ENCODE data around the gene DLX1. TPM values are rescaled to one million over a fixed set of nuclear protein-coding genes. Genes with fewer than 3 reads are reported as not detected.

DLX1 gene
- total and polyA plus RNA-seq, 2 experiments from 2014 or later: 3.8 to 9.5 TPM

DNA sequence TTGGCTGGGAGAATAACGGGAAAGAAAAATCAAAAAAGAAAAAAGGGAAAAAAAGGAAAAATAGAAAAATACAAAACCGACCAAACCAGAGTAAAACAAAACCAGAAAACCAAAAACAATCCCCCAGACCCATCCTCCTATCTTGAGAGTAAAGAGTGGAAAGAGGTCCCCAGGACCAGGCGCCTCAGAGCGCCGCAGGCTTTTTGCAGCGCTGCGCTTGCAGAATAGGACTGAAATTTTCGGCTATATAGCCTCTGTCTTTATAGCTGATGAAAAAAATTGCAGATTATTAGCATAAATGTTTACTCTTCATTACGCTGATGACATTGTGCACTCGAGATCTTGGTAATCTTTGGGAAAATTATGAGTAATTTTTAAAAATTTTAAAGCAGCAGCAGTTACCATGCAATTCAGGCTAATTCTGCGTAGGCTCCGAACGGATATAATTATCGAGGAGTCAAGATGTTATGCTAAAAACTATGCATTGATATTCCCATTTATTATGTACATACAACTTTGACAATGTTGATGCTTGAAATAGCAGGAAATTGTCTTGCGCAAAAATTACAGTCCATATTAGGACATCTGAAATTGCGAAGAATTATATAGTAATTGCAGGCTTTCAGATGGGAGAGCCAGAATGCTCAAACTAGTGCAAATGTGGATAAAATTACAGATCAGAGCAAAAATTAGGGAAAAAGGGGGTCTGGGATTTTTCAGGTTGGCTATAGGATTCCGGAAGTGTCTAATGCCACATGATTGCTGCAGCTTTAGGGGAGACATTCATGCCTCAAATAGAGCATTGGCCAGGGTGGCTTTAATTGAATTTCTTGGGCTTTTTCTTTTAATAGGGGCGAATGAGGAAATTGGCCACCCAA is 8.3 kb downstream of the DLX1 start:
- peaks cover 11% of the 10 kb centered on the region for H3K79me2 ChIP-seq (ENCODE audit: insufficient read depth)
- peak overlapping the region; percentile 98 for H3K9ac ChIP-seq
- in situ Hi-C loops (cut with MboI): no loop called here
- H3K27ac ChIP-seq: no peak overlapping the region
- no peaks in the 10 kb centered on the region for H3K9me3 ChIP-seq (ENCODE audit: low read depth)
- H3F3A ChIP-seq (ENCODE audit: insufficient read depth): peaks cover 20% of the 10 kb centered on the region
- H3K4me3 ChIP-seq: peak overlapping the region; percentile 90
- no peak for DNase-seq
- TF ChIP-seq EZH2 (IDR thresholded peaks at IDR 0.05; ENCODE audit: insufficient read depth, poor library complexity, severe bottlenecking): peak; percentile 1
- 0 out of 2 replicates have a peak, but pooled peaks have one; percentile 26 for TF ChIP-seq EZH2phosphoT487 (IDR thresholded peaks at IDR 0.05; ENCODE audit: insufficient read depth, low read depth)
- no peaks in the 10 kb centered on the region for H3K9me2 ChIP-seq (ENCODE audit: insufficient read depth)
- no peaks in the 10 kb centered on the region for H3K36me3 ChIP-seq (ENCODE audit: low read depth)
- peaks cover 33% of the 10 kb centered on the region for H3K4me1 ChIP-seq (ENCODE audit: insufficient read depth)
- H3K27me3 ChIP-seq (replicated peaks; ENCODE audit: insufficient read depth): peaks cover 11% of the 10 kb centered on the region; the same call in 1 of the 2 replicates
- H4K20me1 ChIP-seq (ENCODE audit: insufficient read depth): no peaks in the 10 kb centered on the region
- 0 out of 2 replicates have a peak overlapping the region, but pooled peaks have one; percentile 9 for H2AFZ ChIP-seq
- 39 to 42% methylated on average over 18 of the region's 18 CpGs for WGBS, 2 experiments (ENCODE audit: low coverage in 1 of 2, low lambda C conversion rate in 2 of 2, missing lambda C conversion rate in 2 of 2)
- peak overlapping the region; percentile 99 for H3K4me2 ChIP-seq (ENCODE audit: unreplicated experiment)

DNA sequence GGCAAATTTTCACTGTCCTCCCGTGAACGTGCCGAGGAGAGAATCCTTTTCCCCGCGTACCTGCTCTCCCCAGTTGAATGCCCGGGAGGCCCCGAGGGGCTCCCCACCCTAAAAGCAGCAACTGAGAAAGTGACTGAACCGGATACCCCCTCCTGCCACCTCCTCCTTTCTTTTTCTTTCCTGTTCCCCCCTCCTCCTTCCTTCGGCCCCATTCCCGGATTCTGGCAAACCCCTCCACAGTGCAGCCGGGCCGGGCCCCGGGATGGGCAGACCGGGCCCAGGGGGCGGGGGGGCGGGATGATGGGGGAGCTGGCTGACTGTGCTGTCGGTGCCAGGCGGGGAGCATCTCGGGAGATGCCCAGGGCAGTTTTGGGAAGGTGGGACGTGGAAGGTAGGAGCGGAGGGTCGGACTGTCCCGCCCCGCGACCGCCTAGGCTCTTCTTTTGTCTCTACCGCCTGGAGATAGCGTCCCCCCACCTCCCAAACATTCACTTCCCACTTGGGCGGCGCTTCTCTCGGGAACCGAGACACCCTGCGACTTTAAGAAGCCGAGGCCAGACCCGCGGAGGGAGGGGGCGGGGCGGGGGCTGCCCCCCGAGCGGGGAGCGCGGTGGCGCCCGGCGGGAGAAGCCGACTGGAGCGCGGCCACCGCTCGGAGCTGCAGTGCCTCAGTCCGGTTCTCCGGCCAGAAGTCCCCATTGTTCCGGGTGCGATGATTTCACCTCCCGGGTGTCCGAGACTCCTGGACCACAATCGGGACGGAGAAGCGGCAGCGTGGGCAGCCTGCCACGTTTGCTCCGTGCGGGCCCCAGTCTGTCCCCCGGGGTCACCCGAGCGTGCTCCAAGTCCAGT is 9.2 kb downstream of the DLX1 start:
- peak; percentile 72 for DNase-seq
- peak overlapping the region; percentile 98 for H3K27ac ChIP-seq
- no peaks in the 10 kb centered on the region for H3K9me2 ChIP-seq (ENCODE audit: insufficient read depth)
- peaks cover 11% of the 10 kb centered on the region; the same call in 1 of the 2 replicates for H3K27me3 ChIP-seq (replicated peaks; ENCODE audit: insufficient read depth)
- H3K4me2 ChIP-seq (ENCODE audit: unreplicated experiment): peak overlapping the region; percentile 99
- no peaks in the 10 kb centered on the region for H4K20me1 ChIP-seq (ENCODE audit: insufficient read depth)
- H3K9ac ChIP-seq: peak overlapping the region; percentile 98
- in situ Hi-C loops (cut with MboI): no loop called here
- TF ChIP-seq EZH2phosphoT487 (IDR thresholded peaks at IDR 0.05; ENCODE audit: insufficient read depth, low read depth): no peak
- 4 to 7% methylated on average over 38 to 59 of the region's 66 CpGs for WGBS, 2 experiments (ENCODE audit: low coverage in 1 of 2, low lambda C conversion rate in 2 of 2, missing lambda C conversion rate in 2 of 2)
- H2AFZ ChIP-seq: peak overlapping the region; percentile 80
- peak overlapping the region; percentile 90 for H3K4me3 ChIP-seq
- no peaks in the 10 kb centered on the region for H3K9me3 ChIP-seq (ENCODE audit: low read depth)
- H3K79me2 ChIP-seq (ENCODE audit: insufficient read depth): peaks cover 6% of the 10 kb centered on the region
- H3K36me3 ChIP-seq (ENCODE audit: low read depth): no peaks in the 10 kb centered on the region
- H3F3A ChIP-seq (ENCODE audit: insufficient read depth): peaks cover 23% of the 10 kb centered on the region
- peaks cover 39% of the 10 kb centered on the region for H3K4me1 ChIP-seq (ENCODE audit: insufficient read depth)

DNA sequence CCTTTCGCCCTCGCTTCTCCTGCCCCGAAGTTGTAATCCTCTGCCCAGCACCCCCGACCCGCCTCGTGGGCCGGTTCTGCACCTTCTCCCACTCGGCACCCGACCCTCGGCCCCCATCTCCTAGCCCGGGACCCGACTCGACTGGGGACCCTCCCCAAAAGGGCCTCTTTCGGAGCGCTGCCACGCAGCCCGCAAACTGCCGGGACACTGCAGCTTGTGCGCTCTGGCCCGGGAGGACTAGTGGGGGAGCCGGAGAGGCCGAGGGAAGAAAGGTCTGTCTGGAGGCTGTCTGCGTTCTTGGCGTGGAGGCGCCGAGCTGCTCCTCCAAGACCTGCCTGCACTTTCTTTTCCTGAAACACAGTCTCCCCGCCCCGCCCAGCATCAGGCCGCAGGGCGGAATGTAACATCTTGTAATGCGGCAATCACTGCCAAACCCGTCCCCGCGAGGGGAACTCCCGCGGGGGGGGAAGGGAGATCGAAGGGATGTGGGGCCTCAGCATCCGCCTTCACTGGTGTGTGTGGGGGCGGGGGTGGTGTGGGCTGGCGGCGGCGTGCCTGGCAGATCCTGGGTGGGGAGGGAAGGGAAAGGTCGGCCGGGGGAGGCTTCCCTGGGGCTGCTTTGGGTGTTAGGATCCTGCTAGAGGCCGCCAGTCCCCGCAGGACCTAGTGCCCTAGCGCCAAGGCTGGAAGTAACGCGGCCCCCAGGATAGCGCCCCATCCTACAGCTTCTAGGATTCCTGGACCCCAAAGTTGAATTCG is 10.0 kb downstream of the DLX1 start:
- Histone ChIP-seq H3K4me1 (ENCODE audit: insufficient read depth) (peaks cover 43% of the 10 kb centered on the region), H3K9ac (peak overlapping the region; percentile 98), H3K27me3 (replicated peaks; ENCODE audit: insufficient read depth) (peaks cover 11% of the 10 kb centered on the region; the same call in 1 of the 2 replicates), H3F3A (ENCODE audit: insufficient read depth) (peaks cover 25% of the 10 kb centered on the region), H3K9me2 (ENCODE audit: insufficient read depth) (no peaks in the 10 kb centered on the region), H3K4me3 (peak overlapping the region; percentile 90), H3K4me2 (ENCODE audit: unreplicated experiment) (peak overlapping the region; percentile 99), H3K9me3 (ENCODE audit: low read depth) (no peaks in the 10 kb centered on the region), H2AFZ (peak overlapping the region; percentile 80), H3K36me3 (ENCODE audit: low read depth) (no peaks in the 10 kb centered on the region), H3K27ac (peak overlapping the region; percentile 98), H4K20me1 (ENCODE audit: insufficient read depth) (no peaks in the 10 kb centered on the region), H3K79me2 (ENCODE audit: insufficient read depth) (peaks cover 11% of the 10 kb centered on the region)
- in situ Hi-C loops (cut with MboI): no loop called here
- no peak for TF ChIP-seq EZH2phosphoT487 (IDR thresholded peaks at IDR 0.05; ENCODE audit: insufficient read depth, low read depth)
- no peak for TF ChIP-seq EZH2 (IDR thresholded peaks at IDR 0.05; ENCODE audit: insufficient read depth, poor library complexity, severe bottlenecking)
- peak; percentile 95 for DNase-seq
- 3% methylated on average over 38 to 51 of the region's 51 CpGs for WGBS, 2 experiments (ENCODE audit: low coverage in 1 of 2, low lambda C conversion rate in 2 of 2, missing lambda C conversion rate in 2 of 2)

All from GM23248 (cell line).